Measurements from ENCODE around the gene ESYT2.

GRCh38 chr7:158728911-158729645 lies 100.2 kb downstream of the ESYT2 start:
- no peak for TF ChIP-seq YY1 (IDR thresholded peaks at IDR 0.05; ENCODE audit: insufficient read depth, insufficient read length)
- TF ChIP-seq ZNF274 (IDR thresholded peaks at IDR 0.05; ENCODE audit: low read depth, low read length): no peak
- no peak for TF ChIP-seq SUZ12 (IDR thresholded peaks at IDR 0.05; ENCODE audit: extremely low read depth, insufficient read depth, insufficient read length)
